Effector memory CD4-positive, alpha-beta T cell (primary cell): ENCODE results near the gene MMUT.

ENCODE experiments used
- DNase-seq, 3 donors: peaks; one replicate each; pipeline ENCODE4 v3.0.0-alpha.2; 2020
- H3K27ac ChIP-seq: 2 replicates; pipeline ENCODE4 v1.7.0; 2013; ENCODE audit warnings: mild to moderate bottlenecking, low read length, moderate library complexity; ENCODE audit not compliant: insufficient read depth, poor library complexity, severe bottlenecking
- H3K27me3 ChIP-seq: replicated peaks from 2 replicates; pipeline ENCODE4 v1.7.0; 2013; ENCODE audit warnings: mild to moderate bottlenecking, low read length; ENCODE audit not compliant: insufficient read depth, control insufficient read depth, poor library complexity, severe bottlenecking
- H3K36me3 ChIP-seq: 2 replicates; pipeline ENCODE4 v1.7.0; 2013; ENCODE audit warnings: mild to moderate bottlenecking, low read length, moderate library complexity; ENCODE audit not compliant: control insufficient read depth, insufficient read depth
- H3K4me1 ChIP-seq: 2 replicates; pipeline ENCODE4 v1.7.0; 2013; ENCODE audit warnings: low read length, mild to moderate bottlenecking; ENCODE audit not compliant: control insufficient read depth, insufficient read depth, poor library complexity, severe bottlenecking
- H3K4me3 ChIP-seq: 2 replicates; pipeline ENCODE4 v1.7.0; 2013; ENCODE audit warnings: low read length, low read depth, mild to moderate bottlenecking; ENCODE audit not compliant: insufficient read depth, poor library complexity, severe bottlenecking
- H3K9me3 ChIP-seq: 2 replicates; pipeline ENCODE4 v1.7.0; 2013; ENCODE audit warnings: mild to moderate bottlenecking, low read length, moderate library complexity; ENCODE audit not compliant: control insufficient read depth

The MMUT gene

DNA sequence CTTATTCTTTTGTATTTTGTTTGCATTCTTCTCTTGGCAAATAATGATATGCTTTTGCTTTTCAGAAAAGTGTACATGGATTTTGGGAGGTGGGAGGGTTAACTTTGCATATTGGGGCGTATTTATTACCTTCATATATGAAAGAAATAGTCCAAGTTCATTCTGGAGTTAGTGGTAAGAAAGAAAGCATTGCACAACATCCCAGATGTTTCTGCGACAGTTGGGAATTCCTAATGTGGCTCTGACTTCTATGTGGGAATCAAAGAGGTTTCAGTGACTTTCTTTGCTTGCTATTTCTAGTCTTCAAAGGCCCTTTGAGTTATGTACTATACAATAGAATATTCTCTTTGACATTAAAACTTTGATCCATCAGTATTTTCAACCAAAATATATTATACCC is 78.1 kb downstream of the MMUT start:
- Histone ChIP-seq H3K27ac (no peak overlapping the region), H3K27me3 (no peaks in the 10 kb centered on the region), H3K36me3 (no peaks in the 10 kb centered on the region), H3K4me1 (no peaks in the 10 kb centered on the region), H3K4me3 (no peak overlapping the region), H3K9me3 (no peaks in the 10 kb centered on the region)
- no peak for DNase-seq
